GM12872 (cell line): Measurements from ENCODE around the gene PIH1D1.

Experiments
- TF ChIP-seq, protein P1 (sequence below): IDR thresholded peaks from 3 replicates; pipeline ENCODE4 v1.5.1; 2011; ENCODE audit warnings: low read depth, mild to moderate bottlenecking, low read length, moderate library complexity; ENCODE audit not compliant: insufficient read depth

Gene PIH1D1

DNA sequence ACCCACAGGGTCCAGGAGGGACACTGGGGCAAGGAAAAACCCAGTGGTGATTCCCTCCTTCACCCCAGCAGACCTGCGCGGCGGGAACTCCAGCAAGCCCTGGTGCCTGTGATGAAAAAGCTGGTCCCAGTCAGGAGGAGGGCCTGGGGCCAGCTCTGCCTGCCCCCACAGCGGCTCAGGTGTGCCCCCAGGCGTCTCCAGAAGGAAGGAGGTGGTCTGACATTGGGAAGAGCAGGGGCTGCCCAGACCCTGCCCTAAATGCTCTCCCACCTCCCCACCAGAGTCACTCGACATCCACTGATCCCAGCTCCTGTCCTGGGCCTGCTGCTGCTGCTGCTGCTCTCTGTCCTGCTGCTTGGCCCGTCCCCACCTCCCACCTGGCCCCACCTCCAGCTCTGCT is 34.5 kb downstream of the PIH1D1 start:
- TF ChIP-seq, protein P1, sequence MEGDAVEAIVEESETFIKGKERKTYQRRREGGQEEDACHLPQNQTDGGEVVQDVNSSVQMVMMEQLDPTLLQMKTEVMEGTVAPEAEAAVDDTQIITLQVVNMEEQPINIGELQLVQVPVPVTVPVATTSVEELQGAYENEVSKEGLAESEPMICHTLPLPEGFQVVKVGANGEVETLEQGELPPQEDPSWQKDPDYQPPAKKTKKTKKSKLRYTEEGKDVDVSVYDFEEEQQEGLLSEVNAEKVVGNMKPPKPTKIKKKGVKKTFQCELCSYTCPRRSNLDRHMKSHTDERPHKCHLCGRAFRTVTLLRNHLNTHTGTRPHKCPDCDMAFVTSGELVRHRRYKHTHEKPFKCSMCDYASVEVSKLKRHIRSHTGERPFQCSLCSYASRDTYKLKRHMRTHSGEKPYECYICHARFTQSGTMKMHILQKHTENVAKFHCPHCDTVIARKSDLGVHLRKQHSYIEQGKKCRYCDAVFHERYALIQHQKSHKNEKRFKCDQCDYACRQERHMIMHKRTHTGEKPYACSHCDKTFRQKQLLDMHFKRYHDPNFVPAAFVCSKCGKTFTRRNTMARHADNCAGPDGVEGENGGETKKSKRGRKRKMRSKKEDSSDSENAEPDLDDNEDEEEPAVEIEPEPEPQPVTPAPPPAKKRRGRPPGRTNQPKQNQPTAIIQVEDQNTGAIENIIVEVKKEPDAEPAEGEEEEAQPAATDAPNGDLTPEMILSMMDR, result no peak

DNA sequence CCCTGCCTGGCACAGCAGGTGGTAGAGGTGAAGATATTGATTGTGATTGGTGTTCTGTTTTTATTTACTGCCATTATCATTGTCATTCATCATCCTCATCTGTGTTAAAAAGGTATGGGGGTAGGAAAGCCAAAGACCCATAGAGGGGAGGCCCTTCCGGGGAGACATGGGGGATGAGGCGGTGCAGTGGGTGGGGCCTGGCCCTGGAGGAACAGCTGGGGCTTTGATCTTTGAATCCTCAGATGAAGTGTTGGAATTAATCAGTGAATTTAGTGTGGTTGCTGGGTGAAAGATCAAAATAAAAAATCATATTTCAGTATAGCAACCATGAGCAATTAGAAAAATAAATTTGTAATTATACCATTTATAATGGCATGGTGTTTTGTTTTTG is 35.8 kb downstream of the PIH1D1 start:
- TF ChIP-seq, protein P1, result no peak

DNA sequence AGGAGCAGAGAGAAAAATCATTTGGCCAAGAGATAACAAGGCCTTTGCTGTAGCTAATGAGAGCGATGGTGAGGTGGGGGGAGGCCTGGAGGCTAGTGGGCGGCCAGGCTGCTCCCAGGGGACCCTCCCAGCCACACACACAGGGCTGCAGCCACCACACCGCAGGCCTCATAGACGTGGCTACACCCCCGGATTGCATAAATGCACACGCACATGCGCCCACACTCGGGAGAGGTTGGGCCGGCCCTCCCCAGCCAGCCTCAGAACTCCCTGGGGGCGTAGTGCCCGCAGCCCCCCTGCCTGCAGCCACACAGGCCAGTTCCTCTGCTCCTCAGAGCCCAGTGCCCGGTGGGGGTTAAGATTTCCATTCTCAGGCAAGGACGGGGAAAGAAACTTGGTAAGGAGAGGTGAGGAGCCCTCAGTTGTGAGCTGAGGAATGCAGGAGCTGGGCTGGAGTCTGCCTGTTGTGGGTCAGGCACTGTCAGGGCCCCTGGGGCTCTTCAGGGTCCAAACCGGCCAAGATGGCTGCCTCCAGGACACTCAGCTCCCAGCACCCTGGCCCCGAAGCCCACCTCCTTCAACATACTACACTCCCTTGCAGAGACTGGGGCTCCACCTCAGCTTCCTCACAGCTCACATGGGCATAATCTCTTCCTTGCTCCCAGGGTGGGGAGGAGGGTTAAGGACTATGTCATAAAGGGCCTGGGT is 36.4 kb downstream of the PIH1D1 start:
- TF ChIP-seq, protein P1, result no peak

DNA sequence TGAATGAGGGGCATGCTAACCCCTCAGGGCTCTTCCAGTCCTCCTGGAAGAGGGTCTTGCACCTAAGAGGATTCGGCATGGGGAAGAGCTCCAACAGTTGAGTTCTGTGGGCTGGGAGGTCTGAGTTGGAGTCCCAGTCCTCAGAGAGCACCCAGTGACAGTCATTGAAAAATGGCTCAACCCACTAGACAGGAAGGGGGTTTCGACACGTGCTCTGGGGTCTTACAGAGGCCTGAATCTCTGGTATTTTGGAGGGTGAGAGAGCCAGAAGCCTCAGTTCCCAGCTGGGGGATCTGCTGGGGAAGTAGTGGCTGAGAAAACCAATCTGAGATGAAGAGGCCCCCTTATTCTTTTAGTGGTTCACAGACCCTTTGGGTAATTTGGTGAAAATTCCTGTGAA is 37.4 kb downstream of the PIH1D1 start:
- TF ChIP-seq, protein P1, result no peak

DNA sequence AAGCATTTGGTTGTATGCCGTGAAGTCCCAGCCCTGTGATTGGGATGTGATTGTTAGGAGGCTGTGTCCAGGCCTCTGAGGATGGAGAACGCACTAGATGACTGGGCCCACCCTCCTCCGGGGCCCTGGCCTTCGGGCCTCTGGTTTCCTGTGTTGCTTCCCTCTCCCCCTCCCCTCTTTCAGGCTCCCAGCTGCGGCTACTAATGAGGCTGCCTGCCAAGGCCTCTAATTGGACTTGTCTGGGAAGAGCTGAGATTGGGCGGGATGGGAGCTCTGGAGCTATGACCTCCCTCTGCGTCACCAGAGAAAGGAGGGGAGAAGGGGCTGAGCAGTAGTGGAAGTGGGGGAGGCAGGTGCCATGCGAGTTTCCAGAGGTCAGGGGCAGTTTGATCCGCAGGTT is 38.3 kb downstream of the PIH1D1 start:
- TF ChIP-seq, protein P1, result no peak

DNA sequence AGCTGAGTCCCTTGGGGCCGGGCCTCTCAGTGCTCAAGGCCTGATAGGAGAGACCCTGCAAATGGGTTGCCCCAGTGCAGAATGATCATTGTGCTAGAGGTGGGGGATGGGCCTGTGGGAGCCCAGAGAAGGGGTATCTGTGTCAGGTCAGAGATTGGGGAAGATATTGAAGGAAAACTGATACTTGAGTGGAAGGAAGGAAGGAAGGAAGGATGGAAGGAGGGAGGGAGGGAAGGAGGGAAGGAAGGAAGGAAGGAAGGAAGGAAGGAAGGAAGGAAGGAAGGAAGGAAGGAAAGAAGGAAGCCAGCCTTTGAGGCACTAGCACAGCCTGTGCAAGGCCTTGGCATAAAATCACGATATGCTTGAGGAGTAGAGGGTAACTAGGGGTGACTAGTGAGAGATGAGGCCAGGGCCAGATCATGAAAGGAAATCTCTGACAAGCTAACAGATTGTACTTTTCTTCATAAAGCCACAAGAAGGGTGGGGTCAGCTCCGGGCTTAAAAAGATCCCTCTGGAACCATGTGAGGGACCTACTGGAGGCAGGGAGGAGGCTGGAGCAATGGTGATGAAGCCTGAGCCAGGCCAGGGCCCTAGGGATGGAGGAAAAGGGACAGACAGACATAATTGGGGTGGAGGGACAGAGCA is 39.8 kb downstream of the PIH1D1 start:
- TF ChIP-seq, protein P1, result no peak

DNA sequence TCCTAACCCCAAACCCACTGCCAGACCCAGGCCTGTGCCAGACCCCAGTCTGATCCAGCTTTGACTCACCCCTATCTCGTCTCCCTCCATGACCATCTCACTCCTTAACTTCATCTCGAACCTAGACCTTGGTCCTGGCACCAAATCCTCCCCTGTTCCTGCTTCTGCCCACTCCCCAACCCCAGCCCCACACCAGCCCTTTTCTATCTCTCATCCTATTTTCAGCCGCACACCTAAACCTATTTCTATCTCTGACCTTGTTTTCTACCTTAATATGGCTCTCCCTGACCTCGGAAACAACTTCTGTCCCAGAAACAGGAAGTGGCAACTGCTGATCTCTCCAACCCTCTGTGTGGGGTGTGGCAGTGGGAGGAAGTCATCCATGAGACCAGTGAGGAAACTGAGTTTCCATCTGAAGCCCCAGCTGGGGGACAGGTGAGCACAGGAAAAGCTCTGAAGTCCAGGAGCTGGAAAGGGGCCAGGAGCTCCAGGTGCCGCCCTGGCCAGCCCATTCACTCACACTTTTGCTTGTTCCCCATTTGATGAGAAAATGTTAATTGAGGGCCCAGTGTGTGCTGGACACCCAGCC is 42.1 kb downstream of the PIH1D1 start:
- TF ChIP-seq, protein P1, result no peak
